HCT116 (cell line): ENCODE results near the gene MACROD1. TPM values are rescaled to one million over a fixed set of nuclear protein-coding genes. Genes with fewer than 3 reads are reported as not detected.
A peak's percentile ranks its signal among the peaks of the same experiment; 100 is the strongest.

Experiments used
- ATAC-seq: fragments of 200-7000 bp; cut with Tn5 transposase; 2 replicates; pipeline ENCODE4 v1.9.1; 2020; ENCODE audit warnings: mild to moderate bottlenecking, moderate library complexity
- BruUV-seq: library from RNA; stranded (reverse); fragments of 400-500 nt; replicated peaks from 2 replicates; lab custom pipeline; 2021; lab: Mats Ljungman, UMichigan
- CTCF ChIA-PET: fragments of 300-600 bp; sonication (Branson Sonifier 250); formaldehyde crosslinking; loops from one replicate; lab custom pipeline; 2021; ENCODE audit warnings: antibody characterized with exemption; lab: Charles Lee
- POLR2A ChIA-PET: fragments of 300-600, 350-600 bp; sonication (Branson Sonifier 250); formaldehyde crosslinking; loops from one replicate; lab custom pipeline; 2021; ENCODE audit warnings: antibody characterized with exemption; lab: Charles Lee
- RAD21 ChIA-PET, 2 experiments: fragments of 300-600 bp; sonication (Branson Sonifier 250); formaldehyde crosslinking; loops; one replicate each; lab custom pipeline; 2023; ENCODE audit warnings: low total read pairs in 2 of 2; ENCODE audit not compliant: uncharacterized antibody in 2 of 2, unreplicated experiment in 2 of 2, low non-redundant PET in 1 of 2; lab: Charles Lee
- DNase-seq: peaks from one replicate; pipeline ENCODE4 v3.0.0-alpha.2; 2010; ENCODE audit warnings: low read depth, low spot score
- H2AFZ ChIP-seq: fragments of 200-600 bp; shearing (Covaris generic), sonication (generic); 2 replicates; pipeline ENCODE4 v1.6.1; 2017; ENCODE audit warnings: low read depth, mixed run types, mixed read lengths, antibody characterized with exemption, low read length; ENCODE audit not compliant: poor library complexity, severe bottlenecking
- H3K27ac ChIP-seq: 2 replicates; pipeline ENCODE4 v1.5.1; 2012; ENCODE audit warnings: low read depth, low read length
- H3K27me3 ChIP-seq: fragments of 200-600 bp; sonication (generic); 2 replicates; pipeline ENCODE4 v1.6.1; 2016; ENCODE audit warnings: mixed run types, low read length, mixed read lengths; ENCODE audit not compliant: insufficient read depth
- H3K36me3 ChIP-seq, 2 experiments: fragments of 200-500 bp in 1 of 2; fragments of 200-600 bp in 1 of 2; sonication (Bioruptor generic) in 1 of 2; sonication (generic) in 1 of 2; 2 replicates each; pipeline versions ENCODE4 v1.5.1 to v1.6.1; 2014 to 2016; ENCODE audit warnings: low read length in 2 of 2, inconsistent platforms in 1 of 2, mixed read lengths in 1 of 2, mixed run types in 1 of 2; ENCODE audit not compliant: insufficient read depth in 2 of 2, control insufficient read depth in 1 of 2
- H3K4me1 ChIP-seq, 2 experiments: fragments of 200-600 bp in 1 of 2; sonication (generic) in 1 of 2; 2 replicates each; pipeline versions ENCODE4 v1.5.1 to v1.6.1; 2012 to 2017; ENCODE audit warnings: low read length in 2 of 2, inconsistent platforms in 1 of 2, mild to moderate bottlenecking in 1 of 2, mixed read lengths in 1 of 2, mixed run types in 1 of 2, moderate library complexity in 1 of 2; ENCODE audit not compliant: insufficient read depth in 2 of 2, control insufficient read depth in 1 of 2
- H3K4me2 ChIP-seq: fragments of 200-600 bp; sonication (generic); 2 replicates; pipeline ENCODE4 v1.6.1; 2017; ENCODE audit warnings: mixed run types, low read length, mixed read lengths
- H3K4me3 ChIP-seq, 2 experiments: fragments of 200-600 bp in 1 of 2; sonication (generic) in 1 of 2; replicated peaks in 1 of 2; 2 replicates each; pipeline ENCODE4 v1.5.1; 2011 to 2016; ENCODE audit warnings: low read length in 2 of 2, control low read depth in 1 of 2, low read depth in 1 of 2, mild to moderate bottlenecking in 1 of 2, mixed read lengths in 1 of 2, mixed run types in 1 of 2
- H3K79me2 ChIP-seq: fragments of 200-600 bp; sonication (generic); 2 replicates; pipeline ENCODE4 v1.6.1; 2017; ENCODE audit warnings: mild to moderate bottlenecking, mixed run types, low read length, moderate library complexity, mixed read lengths; ENCODE audit not compliant: insufficient read depth
- H3K9ac ChIP-seq: fragments of 200-600 bp; sonication (generic); 2 replicates; pipeline ENCODE4 v1.6.1; 2016; ENCODE audit warnings: low read length, mixed read lengths
- H3K9me2 ChIP-seq: fragments of 200-600 bp; sonication (generic), shearing (Covaris generic); 2 replicates; pipeline ENCODE4 v1.6.1; 2017; ENCODE audit warnings: mixed run types, mild to moderate bottlenecking, moderate library complexity; ENCODE audit not compliant: insufficient read depth
- H3K9me3 ChIP-seq, 2 experiments: fragments of 200-500 bp in 1 of 2; fragments of 200-600 bp in 1 of 2; sonication (Bioruptor generic) in 1 of 2; sonication (generic) in 1 of 2; 2 replicates each; pipeline ENCODE4 v1.6.1; 2014 to 2017; ENCODE audit warnings: low read length in 2 of 2, mixed read lengths in 2 of 2, inconsistent platforms in 1 of 2, low read depth in 1 of 2, mild to moderate bottlenecking in 1 of 2, mixed run types in 1 of 2, moderate library complexity in 1 of 2; ENCODE audit not compliant: control insufficient read depth in 1 of 2, insufficient read depth in 1 of 2
- H4K20me1 ChIP-seq: fragments of 200-600 bp; sonication (generic), shearing (Covaris generic); 2 replicates; pipeline ENCODE4 v1.6.1; 2017; ENCODE audit warnings: mixed run types, mild to moderate bottlenecking, moderate library complexity; ENCODE audit not compliant: insufficient read depth
- CBX3 ChIP-seq: IDR thresholded peaks from 2 replicates; pipeline ENCODE4 v1.6.1; 2012; ENCODE audit warnings: low read depth
- CEBPB ChIP-seq: IDR thresholded peaks from 2 replicates; pipeline ENCODE4 v1.6.1; 2012; ENCODE audit warnings: low read depth
- EZH2phosphoT487 ChIP-seq: fragments of 200-600 bp; IDR thresholded peaks from 2 replicates; pipeline ENCODE4 v1.6.1; 2018; ENCODE audit warnings: antibody characterized with exemption, borderline replicate concordance
- POLR2A ChIP-seq: IDR thresholded peaks from 2 replicates; pipeline ENCODE4 v1.7.0; 2011; ENCODE audit warnings: borderline replicate concordance; ENCODE audit not compliant: insufficient read depth, insufficient read length; ENCODE audit errors: extremely low read depth
- POLR2AphosphoS5 ChIP-seq: IDR thresholded peaks from 2 replicates; pipeline ENCODE4 v1.6.1; 2011; ENCODE audit warnings: mild to moderate bottlenecking, low read depth, low read length, moderate library complexity
- RAD21 ChIP-seq: IDR thresholded peaks from 2 replicates; pipeline ENCODE4 v1.6.1; 2012; ENCODE audit warnings: low read depth, mild to moderate bottlenecking
- SRF ChIP-seq: IDR thresholded peaks from 2 replicates; pipeline ENCODE4 v1.6.1; 2012; ENCODE audit warnings: low read depth
- ZFX ChIP-seq: fragments of 450-650 bp; IDR thresholded peaks from 2 replicates; pipeline ENCODE4 v1.6.1; 2017
- intact Hi-C: fragments of 100-400 bp; cut with micrococcal nuclease; formaldehyde crosslinking; loops from 2 replicates; pipeline ENCODE4 v1.10.0; 2022
- total RNA-seq: library from RNA; stranded (reverse); gene quantifications from one replicate; pipeline ENCODE4 v1.2.1, GENCODE V29; 2021; ENCODE audit not compliant: unreplicated experiment
- TF ChIP-seq, protein P1 (sequence below): IDR thresholded peaks from 2 replicates; pipeline ENCODE4 v1.6.1; 2012
- TF ChIP-seq, protein P2 (sequence below), 3 experiments: fragments of 200-600 bp in 1 of 3; sonication (generic) in 1 of 3; IDR thresholded peaks in 2 of 3; conservative IDR thresholded peaks in 1 of 3; 2 replicates each; pipeline ENCODE4 v1.5.1; 2012 to 2017; ENCODE audit warnings: low read depth in 2 of 3, low read length in 2 of 3, antibody characterized with exemption in 1 of 3, borderline replicate concordance in 1 of 3, control low read depth in 1 of 3, mild to moderate bottlenecking in 1 of 3, mixed read lengths in 1 of 3, mixed run types in 1 of 3, moderate library complexity in 1 of 3; ENCODE audit not compliant: insufficient read depth in 1 of 3

Gene MACROD1
- total RNA-seq, 1 experiment from 2014 or later: 61.1 TPM

DNA sequence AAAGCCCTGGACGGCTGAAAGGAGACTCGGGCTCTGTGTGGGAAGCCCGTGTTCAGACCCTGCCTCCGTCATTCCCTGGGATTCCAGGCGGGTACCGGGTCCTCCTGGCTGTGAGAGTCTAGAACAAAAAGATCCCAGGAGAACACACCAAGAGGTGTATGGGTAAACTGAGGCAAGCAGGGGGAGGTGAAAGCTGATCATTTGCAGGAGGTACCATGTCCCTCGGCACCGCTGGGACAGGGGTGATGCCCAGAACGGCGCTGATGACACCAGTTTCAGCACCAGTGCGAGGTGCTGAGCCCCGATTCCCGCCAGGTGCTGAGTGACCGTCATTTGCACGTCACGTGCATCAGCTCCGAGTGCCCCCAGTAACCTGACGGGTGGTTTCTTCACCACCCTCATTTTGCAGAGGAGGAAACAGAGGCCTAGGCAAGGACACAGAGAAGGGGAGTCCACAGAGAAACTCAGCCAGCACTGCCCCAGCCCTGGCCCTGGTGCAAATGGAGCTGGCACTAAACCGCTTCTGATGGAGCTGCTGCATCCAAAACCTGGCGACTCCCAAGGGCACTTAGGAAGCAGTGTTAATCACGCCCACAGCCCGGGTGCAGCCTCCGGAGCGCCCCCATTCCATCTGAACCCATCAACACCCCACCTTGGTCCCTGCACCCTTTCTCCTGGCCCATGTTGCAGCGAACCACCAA is 16.8 kb downstream of the MACROD1 start:
- H3K36me3 ChIP-seq: no peaks in the 10 kb centered on the region
- H3K9me2 ChIP-seq: no peaks in the 10 kb centered on the region
- H3K9ac ChIP-seq: no peak overlapping the region
- BruUV-seq: no TSS peak
- CTCF ChIA-PET: interaction anchor here (0.8 to 1.8 kb wide), 4 partner anchors 12 to 312 kb away, joined by 3 to 6 read pairs (median 4); partner anchors contain the start of gene MARK2
- peaks cover 0 to 10% of the 10 kb centered on the region in 2 experiments; a peak in 2 of 4 replicates for H3K4me1 ChIP-seq
- H3K79me2 ChIP-seq: peaks cover 11% of the 10 kb centered on the region; the same call in 1 of the 2 replicates
- H3K27ac ChIP-seq: no peak overlapping the region
- no peak overlapping the region for H2AFZ ChIP-seq
- RAD21 ChIA-PET: interaction anchor here in 1 of 2 experiments (0.6 kb wide), 1 partner anchor 187 kb away, joined by 3 read pairs; no protein-coding TSS in a partner anchor
- POLR2A ChIA-PET: no interaction called here
- ATAC-seq (no peak), DNase-seq (no peak)
- intact Hi-C loops: loop anchor here (2.0 to 10.0 kb wide), 7 partner anchors 60 to 670 kb away; partner anchors contain the start of gene ZFTA
- no peak overlapping the region for H3K4me3 ChIP-seq
- no peak overlapping the region for H3K4me2 ChIP-seq
- H3K9me3 ChIP-seq: no peaks in the 10 kb centered on the region
- H4K20me1 ChIP-seq: peaks cover 3% of the 10 kb centered on the region; the same call in 1 of the 2 replicates
- TF ChIP-seq POLR2A (no peak), SRF (no peak), RAD21 (no peak), POLR2AphosphoS5 (no peak), ZFX (no peak), CBX3 (no peak)
- TF ChIP-seq, protein P1, sequence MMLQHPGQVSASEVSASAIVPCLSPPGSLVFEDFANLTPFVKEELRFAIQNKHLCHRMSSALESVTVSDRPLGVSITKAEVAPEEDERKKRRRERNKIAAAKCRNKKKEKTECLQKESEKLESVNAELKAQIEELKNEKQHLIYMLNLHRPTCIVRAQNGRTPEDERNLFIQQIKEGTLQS: no peak
- H3K27me3 ChIP-seq: no peaks in the 10 kb centered on the region

- Histone ChIP-seq H3K9ac (no peak overlapping the region), H4K20me1 (peaks cover 3% of the 10 kb centered on the region; the same call in 1 of the 2 replicates), H3K36me3 (no peaks in the 10 kb centered on the region), H3K4me1 (peaks cover 0 to 10% of the 10 kb centered on the region in 2 experiments; a peak in 2 of 4 replicates), H3K27ac (no peak overlapping the region), H3K4me2 (no peak overlapping the region), H3K9me2 (no peaks in the 10 kb centered on the region), H3K9me3 (no peaks in the 10 kb centered on the region), H3K27me3 (no peaks in the 10 kb centered on the region), H3K79me2 (peaks cover 11% of the 10 kb centered on the region; the same call in 1 of the 2 replicates), H2AFZ (no peak overlapping the region), H3K4me3 (no peak overlapping the region)
- ChIA-PET CTCF (interaction anchor here (0.7 to 1.5 kb wide), 6 partner anchors 11 to 669 kb away, joined by 3 to 7 read pairs (median 4); partner anchors contain the start of gene MARK2), RAD21 (no interaction called here), POLR2A (no interaction called here)
- BruUV-seq: no TSS peak
- peak; percentile 27 for DNase-seq
- ATAC-seq: peak; percentile 60
- intact Hi-C loops: loop anchor here (2.0 to 10.0 kb wide), 7 partner anchors 60 to 670 kb away; partner anchors contain the start of gene ZFTA
- TF ChIP-seq CEBPB: no peak
- TF ChIP-seq EZH2phosphoT487: no peak
- peak; percentile 90 for TF ChIP-seq RAD21
- TF ChIP-seq, protein P2, sequence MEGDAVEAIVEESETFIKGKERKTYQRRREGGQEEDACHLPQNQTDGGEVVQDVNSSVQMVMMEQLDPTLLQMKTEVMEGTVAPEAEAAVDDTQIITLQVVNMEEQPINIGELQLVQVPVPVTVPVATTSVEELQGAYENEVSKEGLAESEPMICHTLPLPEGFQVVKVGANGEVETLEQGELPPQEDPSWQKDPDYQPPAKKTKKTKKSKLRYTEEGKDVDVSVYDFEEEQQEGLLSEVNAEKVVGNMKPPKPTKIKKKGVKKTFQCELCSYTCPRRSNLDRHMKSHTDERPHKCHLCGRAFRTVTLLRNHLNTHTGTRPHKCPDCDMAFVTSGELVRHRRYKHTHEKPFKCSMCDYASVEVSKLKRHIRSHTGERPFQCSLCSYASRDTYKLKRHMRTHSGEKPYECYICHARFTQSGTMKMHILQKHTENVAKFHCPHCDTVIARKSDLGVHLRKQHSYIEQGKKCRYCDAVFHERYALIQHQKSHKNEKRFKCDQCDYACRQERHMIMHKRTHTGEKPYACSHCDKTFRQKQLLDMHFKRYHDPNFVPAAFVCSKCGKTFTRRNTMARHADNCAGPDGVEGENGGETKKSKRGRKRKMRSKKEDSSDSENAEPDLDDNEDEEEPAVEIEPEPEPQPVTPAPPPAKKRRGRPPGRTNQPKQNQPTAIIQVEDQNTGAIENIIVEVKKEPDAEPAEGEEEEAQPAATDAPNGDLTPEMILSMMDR (IDR thresholded peaks at IDR 0.05 in 2 of 3, conservative IDR thresholded peaks at IDR 0.05 in 1 of 3; ENCODE audit: borderline replicate concordance in 1 of 3, insufficient read depth in 1 of 3, low read depth in 2 of 3, low read length in 2 of 3): peak; percentile 86 to 96 (median 92); a peak in 5 of 6 replicates
Measured at GRCh38 chr11:64148226-64148916, 17.5 kb downstream of the MACROD1 start.
